Body of pancreas (tissue), 4 donors: ENCODE data around the gene IL17RB. TPM values are rescaled to one million over a fixed set of nuclear protein-coding genes. Genes with fewer than 3 reads are reported as not detected.

Experiments
- ATAC-seq: fragments of 150-250 bp; one replicate; pipeline ENCODE4 v1.9.1; 2016
- DNase-seq, 4 donors: peaks; one replicate each; pipeline ENCODE4 v3.0.0-alpha.2; 2019
- H3K27ac ChIP-seq, 4 donors: fragments of 200-600 bp; sonication (generic); 1 replicate in 3 of 4; 2 replicates in 1 of 4; pipeline versions ENCODE4 v1.5.1 to v1.6.1; 2016 to 2019; ENCODE audit warnings: mild to moderate bottlenecking in 1 of 4, mixed read lengths in 1 of 4, moderate library complexity in 1 of 4
- H3K27me3 ChIP-seq, 2 donors: fragments of 200-600 bp; sonication (generic); one replicate each; pipeline ENCODE4 v1.6.0; 2016; ENCODE audit warnings: mild to moderate bottlenecking in 1 of 2
- H3K36me3 ChIP-seq, 2 donors: fragments of 200-600 bp; sonication (generic); replicated peaks in 1 of 2; 2 replicates each; pipeline ENCODE4 v1.5.1; 2016; ENCODE audit warnings: low read depth in 2 of 2; ENCODE audit not compliant: insufficient read depth in 1 of 2
- H3K4me1 ChIP-seq: fragments of 200-600 bp; sonication (generic); one replicate; pipeline ENCODE4 v1.6.0; 2016
- H3K4me3 ChIP-seq, 2 donors: fragments of 200-600 bp; sonication (generic); 1 replicate in 1 of 2; 2 replicates in 1 of 2; pipeline ENCODE4 v1.5.1; 2016 to 2019
- H3K9me3 ChIP-seq, 3 donors: fragments of 200-600 bp; sonication (generic); 1 replicate in 2 of 3; 2 replicates in 1 of 3; pipeline ENCODE4 v1.5.1; 2016
- CTCF ChIP-seq, 7 experiments: fragments of 450-650 bp in 4 of 7; fragments of 200-600 bp in 3 of 7; sonication (generic) in 3 of 7; IDR thresholded peaks; one replicate each; pipeline ENCODE4 v1.5.1; 2016 to 2019; ENCODE audit warnings: antibody characterized with exemption in 7 of 7
- POLR2A ChIP-seq, 3 donors: fragments of 450-650 bp; IDR thresholded peaks; one replicate each; pipeline ENCODE4 v1.6.1; 2016; ENCODE audit warnings: antibody characterized with exemption in 3 of 3, mild to moderate bottlenecking in 2 of 3
- WGBS, 2 donors: methylation state at CpG; one replicate each; pipeline ENCODE4 v1.1.5; 2017; 5-methylcytosine and 5-hydroxymethylcytosine counted together
- intact Hi-C: fragments of 100-400 bp; cut with DNase I; formaldehyde crosslinking; loops from one replicate; pipeline ENCODE4 v1.15.1; 2023
- total RNA-seq, 2 donors: library from RNA; depleted of rRNA; stranded (reverse); fragments of >200 nt; gene quantifications; one replicate each; pipeline ENCODE4 v1.1.0, GENCODE V29; 2016

IL17RB gene
- total RNA-seq, 2 donors from 2014 or later: 16.5 to 17.6 TPM

DNA sequence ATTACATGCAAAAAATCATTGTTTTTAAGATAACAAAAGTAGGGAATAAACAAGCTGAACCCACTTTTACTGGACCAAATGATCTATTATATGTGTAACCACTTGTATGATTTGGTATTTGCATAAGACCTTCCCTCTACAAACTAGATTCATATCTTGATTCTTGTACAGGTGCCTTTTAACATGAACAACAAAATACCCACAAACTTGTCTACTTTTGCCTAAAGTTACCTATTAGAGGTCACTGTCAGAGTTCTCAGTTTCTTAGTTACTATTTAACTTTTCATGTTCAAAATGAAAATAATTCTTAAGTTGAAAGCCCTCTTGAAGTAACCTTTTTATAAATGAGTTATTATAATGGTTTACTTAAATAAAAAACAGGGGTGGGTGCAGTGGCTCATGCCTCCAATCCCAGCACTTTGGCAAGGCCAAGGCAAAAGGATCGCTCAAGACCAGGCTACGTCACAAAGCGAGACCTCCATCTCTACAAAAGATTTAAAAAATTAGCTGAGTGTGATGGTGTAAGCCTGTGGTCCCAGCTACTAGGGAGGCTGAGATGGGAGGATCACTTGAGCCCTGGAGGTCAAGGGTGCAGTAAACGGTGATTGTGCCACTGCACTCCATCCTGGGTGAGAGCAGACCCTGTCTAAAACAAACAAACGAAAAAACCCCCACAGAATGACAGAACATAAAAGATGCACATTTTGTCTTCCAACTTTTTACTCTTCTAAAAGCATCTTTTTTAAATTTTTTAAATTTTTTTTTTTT, 19.5 kb downstream of the IL17RB start:
- no peak for DNase-seq
- Histone ChIP-seq H3K4me3 (no peak overlapping the region), H3K27ac (no peak overlapping the region), H3K27me3 (no peaks in the 10 kb centered on the region), H3K36me3 (peaks cover 12 to 25% of the 10 kb centered on the region in 2 donors), H3K4me1 (peaks cover 3% of the 10 kb centered on the region), H3K9me3 (no peaks in the 10 kb centered on the region)
- TF ChIP-seq POLR2A (IDR thresholded peaks at IDR 0.05) (no peak), CTCF (IDR thresholded peaks at IDR 0.05) (no peak)
- intact Hi-C loops: no loop called here
- 83 to 84% methylated on average over 5 of the region's 5 CpGs for WGBS, 2 donors
- ATAC-seq: no peak

- no peak for DNase-seq
- peak overlapping the region in 1 of 4 donors; percentile 83 for H3K27ac ChIP-seq
- H3K4me3 ChIP-seq: peak overlapping the region; percentile 92 to 95
- no peak for ATAC-seq
- no peak for TF ChIP-seq POLR2A (IDR thresholded peaks at IDR 0.05)
- TF ChIP-seq CTCF (IDR thresholded peaks at IDR 0.05): no peak
- peaks cover 5 to 27% of the 10 kb centered on the region in 2 donors for H3K36me3 ChIP-seq
- no peaks in the 10 kb centered on the region for H3K9me3 ChIP-seq
- peaks cover 15% of the 10 kb centered on the region for H3K4me1 ChIP-seq
- WGBS, 2 donors: 32 to 38% methylated on average over 10 of the region's 10 CpGs
- intact Hi-C loops: no loop called here
- H3K27me3 ChIP-seq: no peaks in the 10 kb centered on the region
Measured at GRCh38 chr3:53880396-53881345, 34.3 kb downstream of the IL17RB start.

GRCh38 chr3:53881691-53882593, 35.6 kb downstream of the IL17RB start, which contains the start of gene ACTR8:
Gene ACTR8, minus strand, starts transcription at chr3:53882152. Its CDS starts 51 bp downstream, at chr3:53882101.
- Histone ChIP-seq H3K36me3 (peaks cover 0 to 18% of the 10 kb centered on the region in 2 donors), H3K4me3 (peak within 1 kb of the TSS; percentile 92 to 95), H3K4me1 (peaks cover 15% of the 10 kb centered on the region), H3K27me3 (no peaks in the 10 kb centered on the region), H3K9me3 (no peaks in the 10 kb centered on the region), H3K27ac (peak within 1 kb of the TSS; percentile 39 to 88 (median 84))
- intact Hi-C loops: no loop called here
- peak; percentile 51 to 88 (median 85) for TF ChIP-seq POLR2A (IDR thresholded peaks at IDR 0.05)
- peak in 3 of 7 experiments; percentile 25 to 38 (median 32) for TF ChIP-seq CTCF (IDR thresholded peaks at IDR 0.05)
- DNase-seq: peak; percentile 86 to 88 (median 86)
- 1 to 7% methylated on average over 6 to 62 of the region's 65 CpGs for WGBS, 2 donors
- peak; percentile 95 for ATAC-seq

DNA sequence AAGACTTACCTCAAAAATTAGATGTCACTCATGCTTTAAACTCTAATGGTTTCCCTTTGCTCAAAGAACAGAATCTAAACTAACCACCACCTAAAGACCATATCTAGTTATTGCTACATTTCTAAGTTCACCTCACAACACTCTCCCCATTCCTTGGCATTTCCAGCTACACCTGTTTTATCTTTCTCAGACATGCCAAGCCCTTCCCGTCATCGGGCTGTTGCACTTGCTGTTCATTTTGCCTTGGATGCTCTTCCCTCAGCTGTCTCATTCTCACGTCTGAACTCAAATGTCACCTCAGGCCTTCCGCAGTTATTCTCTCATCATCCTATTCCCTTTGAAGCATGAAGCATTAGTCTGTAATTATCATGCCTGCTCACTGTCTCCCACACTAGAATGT, 36.6 kb downstream of the IL17RB start:
- Histone ChIP-seq H3K27me3 (no peaks in the 10 kb centered on the region), H3K4me1 (peaks cover 18% of the 10 kb centered on the region), H3K27ac (no peak overlapping the region), H3K36me3 (peaks cover 0 to 20% of the 10 kb centered on the region in 2 donors), H3K9me3 (no peaks in the 10 kb centered on the region), H3K4me3 (no peak overlapping the region)
- 47 to 55% methylated on average over 4 of the region's 4 CpGs for WGBS, 2 donors
- no peak for ATAC-seq
- intact Hi-C loops: no loop called here
- no peak for TF ChIP-seq POLR2A (IDR thresholded peaks at IDR 0.05)
- no peak for TF ChIP-seq CTCF (IDR thresholded peaks at IDR 0.05)
- no peak for DNase-seq
